Muscle layer of colon (tissue), 2 donors: ENCODE results near the gene CMSS1.

Experiments
- H3K27ac ChIP-seq: one replicate; pipeline ENCODE4 v1.7.0; 2013; ENCODE audit warnings: low read depth, mild to moderate bottlenecking, low read length, moderate library complexity
- H3K27me3 ChIP-seq, 2 donors: one replicate each; pipeline ENCODE4 v1.7.0; 2013; ENCODE audit warnings: low read length in 2 of 2, mild to moderate bottlenecking in 2 of 2; ENCODE audit not compliant: insufficient read depth in 2 of 2, control insufficient read depth in 1 of 2
- H3K36me3 ChIP-seq: one replicate; pipeline ENCODE4 v1.7.0; 2013; ENCODE audit warnings: mild to moderate bottlenecking, low read length; ENCODE audit not compliant: insufficient read depth
- H3K4me1 ChIP-seq: one replicate; pipeline ENCODE4 v1.7.0; 2013; ENCODE audit warnings: mild to moderate bottlenecking, low read length; ENCODE audit not compliant: insufficient read depth
- H3K4me3 ChIP-seq, 2 donors: one replicate each; pipeline ENCODE4 v1.7.0; 2013; ENCODE audit warnings: low read length in 2 of 2, low read depth in 1 of 2, mild to moderate bottlenecking in 1 of 2, moderate library complexity in 1 of 2
- H3K9ac ChIP-seq: one replicate; pipeline ENCODE4 v1.7.0; 2013; ENCODE audit warnings: low read length
- H3K9me3 ChIP-seq: one replicate; pipeline ENCODE4 v1.7.0; 2013; ENCODE audit warnings: mild to moderate bottlenecking, low read length
- donor health status: abdominal sarcoma.
- donor health status: Adenocarcinoma of cecum.

Gene CMSS1

GRCh38 chr3:100103558-100104441 lies 286.1 kb downstream of the CMSS1 start:
- H3K4me1 ChIP-seq = peaks cover 54% of the 10 kb centered on the region
- peak overlapping the region; percentile 10 for H3K27ac ChIP-seq

GRCh38 chr3:100104442-100104798 lies 286.8 kb downstream of the CMSS1 start:
- Histone ChIP-seq H3K4me1 (peaks cover 51% of the 10 kb centered on the region), H3K27me3 (no peaks in the 10 kb centered on the region), H3K4me3 (no peak overlapping the region), H3K36me3 (no peaks in the 10 kb centered on the region), H3K27ac (peak overlapping the region; percentile 10), H3K9ac (no peak overlapping the region), H3K9me3 (no peaks in the 10 kb centered on the region)

More at GRCh38 chr3:100103558-100104441, 286.1 kb downstream of the CMSS1 start:
- Histone ChIP-seq H3K27me3 (no peaks in the 10 kb centered on the region), H3K36me3 (no peaks in the 10 kb centered on the region), H3K9me3 (no peaks in the 10 kb centered on the region), H3K4me3 (no peak overlapping the region), H3K9ac (no peak overlapping the region)

GRCh38 chr3:100104817-100105413 lies 287.3 kb downstream of the CMSS1 start:
- Histone ChIP-seq H3K4me1 (peaks cover 51% of the 10 kb centered on the region), H3K36me3 (no peaks in the 10 kb centered on the region), H3K9ac (no peak overlapping the region), H3K27me3 (no peaks in the 10 kb centered on the region), H3K27ac (peak overlapping the region; percentile 10), H3K4me3 (no peak overlapping the region), H3K9me3 (no peaks in the 10 kb centered on the region)

GRCh38 chr3:100105501-100105900 lies 287.8 kb downstream of the CMSS1 start:
- no peaks in the 10 kb centered on the region for H3K9me3 ChIP-seq
- H3K36me3 ChIP-seq = no peaks in the 10 kb centered on the region
- no peak overlapping the region for H3K9ac ChIP-seq
- H3K4me1 ChIP-seq = peaks cover 51% of the 10 kb centered on the region
- no peak overlapping the region for H3K4me3 ChIP-seq
- no peak overlapping the region for H3K27ac ChIP-seq
- H3K27me3 ChIP-seq = no peaks in the 10 kb centered on the region

GRCh38 chr3:100106094-100106493 lies 288.4 kb downstream of the CMSS1 start:
- Histone ChIP-seq H3K4me1 (peaks cover 51% of the 10 kb centered on the region), H3K27ac (no peak overlapping the region), H3K4me3 (no peak overlapping the region), H3K9ac (no peak overlapping the region), H3K27me3 (no peaks in the 10 kb centered on the region), H3K36me3 (no peaks in the 10 kb centered on the region), H3K9me3 (no peaks in the 10 kb centered on the region)

- Histone ChIP-seq H3K9me3 (no peaks in the 10 kb centered on the region), H3K4me3 (no peak overlapping the region), H3K27ac (no peak overlapping the region), H3K4me1 (peaks cover 51% of the 10 kb centered on the region), H3K9ac (no peak overlapping the region), H3K36me3 (no peaks in the 10 kb centered on the region), H3K27me3 (no peaks in the 10 kb centered on the region)
Measured at GRCh38 chr3:100106531-100107141, 289.0 kb downstream of the CMSS1 start.

GRCh38 chr3:100107221-100107814 lies 289.7 kb downstream of the CMSS1 start:
- Histone ChIP-seq H3K36me3 (no peaks in the 10 kb centered on the region), H3K9me3 (no peaks in the 10 kb centered on the region), H3K27me3 (no peaks in the 10 kb centered on the region), H3K4me3 (no peak overlapping the region), H3K9ac (no peak overlapping the region), H3K27ac (no peak overlapping the region), H3K4me1 (peaks cover 51% of the 10 kb centered on the region)

- Histone ChIP-seq H3K27me3 (no peaks in the 10 kb centered on the region), H3K36me3 (no peaks in the 10 kb centered on the region), H3K9ac (no peak overlapping the region), H3K4me3 (no peak overlapping the region), H3K27ac (peak overlapping the region; percentile 27), H3K9me3 (no peaks in the 10 kb centered on the region), H3K4me1 (peaks cover 51% of the 10 kb centered on the region)
Measured at GRCh38 chr3:100108464-100109079, 290.9 kb downstream of the CMSS1 start.

GRCh38 chr3:100110162-100110561 lies 292.5 kb downstream of the CMSS1 start:
- Histone ChIP-seq H3K4me3 (no peak overlapping the region), H3K4me1 (peaks cover 43% of the 10 kb centered on the region), H3K27ac (no peak overlapping the region)

GRCh38 chr3:100111728-100112127 lies 294.1 kb downstream of the CMSS1 start:
- Histone ChIP-seq H3K9ac (no peak overlapping the region), H3K27ac (no peak overlapping the region), H3K4me3 (no peak overlapping the region), H3K4me1 (peaks cover 27% of the 10 kb centered on the region), H3K36me3 (no peaks in the 10 kb centered on the region), H3K9me3 (no peaks in the 10 kb centered on the region), H3K27me3 (no peaks in the 10 kb centered on the region)

More at GRCh38 chr3:100110162-100110561, 292.5 kb downstream of the CMSS1 start:
- Histone ChIP-seq H3K27me3 (no peaks in the 10 kb centered on the region), H3K9me3 (no peaks in the 10 kb centered on the region), H3K36me3 (no peaks in the 10 kb centered on the region), H3K9ac (no peak overlapping the region)
